K562 (cell line): ENCODE measurements around the gene ZGLP1. TPM values are rescaled to one million over a fixed set of nuclear protein-coding genes. Genes with fewer than 3 reads are reported as not detected.
A peak's percentile ranks its signal among the peaks of the same experiment; 100 is the strongest.

ENCODE experiments used
- CBFA2T2 ChIP-seq: fragments of 450-650 bp; conservative IDR thresholded peaks from 2 replicates; pipeline ENCODE4 v1.6.1; 2017; ENCODE audit warnings: mild to moderate bottlenecking
- DIDO1 ChIP-seq: fragments of 450-650 bp; IDR thresholded peaks from 2 replicates; pipeline ENCODE4 v1.6.1; 2016; ENCODE audit warnings: low read depth, missing biosample characterization, missing genetic modification characterization
- FOXA3 ChIP-seq, 2 experiments: fragments of 450-650 bp in 1 of 2; sonication (generic) in 1 of 2; formaldehyde crosslinking; IDR thresholded peaks in 1 of 2; conservative IDR thresholded peaks in 1 of 2; 2 replicates each; pipeline versions ENCODE4 v1.4.0 to v1.8.0; 2020 to 2022; ENCODE audit warnings: mild to moderate bottlenecking in 2 of 2, missing genetic modification reagents in 1 of 2
- HLTF ChIP-seq: fragments of 450-650 bp; IDR thresholded peaks from 2 replicates; pipeline ENCODE4 v1.6.1; 2016
- HMGXB4 ChIP-seq: sonication (generic); formaldehyde crosslinking; IDR thresholded peaks from 2 replicates; pipeline ENCODE4 v1.8.1; 2023; ENCODE audit warnings: mild to moderate bottlenecking, missing genetic modification reagents
- HNRNPUL1 ChIP-seq: fragments of 200-400 bp; formaldehyde crosslinking; IDR thresholded peaks from 2 replicates; pipeline ENCODE4 v1.6.1; 2017; ENCODE audit warnings: low read length
- JUND ChIP-seq, 2 experiments: IDR thresholded peaks; 2 replicates in 1 of 2; 3 replicates in 1 of 2; pipeline ENCODE4 v1.6.1; 2011; ENCODE audit warnings: borderline replicate concordance in 2 of 2, low read depth in 2 of 2, low read length in 2 of 2, improper control_type of control experiment in 1 of 2, missing biosample characterization in 1 of 2, missing genetic modification characterization in 1 of 2, missing genetic modification reagents in 1 of 2
- KAT7 ChIP-seq: sonication (generic); formaldehyde crosslinking; IDR thresholded peaks from 2 replicates; pipeline ENCODE4 v1.8.0; 2022; ENCODE audit warnings: missing genetic modification reagents, mild to moderate bottlenecking, borderline replicate concordance
- MBD2 ChIP-seq: sonication (generic); IDR thresholded peaks from 2 replicates; pipeline ENCODE4 v1.6.1; 2016; ENCODE audit warnings: low read depth, borderline replicate concordance
- POLR2AphosphoS5 ChIP-seq: IDR thresholded peaks from 2 replicates; pipeline ENCODE4 v1.6.1; 2011; ENCODE audit warnings: mild to moderate bottlenecking, low read depth, low read length, moderate library complexity; ENCODE audit not compliant: control insufficient read depth, insufficient read depth
- POLR2G ChIP-seq: fragments of 200-400 bp; formaldehyde crosslinking; IDR thresholded peaks from 2 replicates; pipeline ENCODE4 v1.6.1; 2017; ENCODE audit warnings: low read depth, mild to moderate bottlenecking, antibody characterized with exemption, low read length, moderate library complexity
- SAP30 ChIP-seq: fragments of 200-600 bp; sonication (generic); IDR thresholded peaks from 2 replicates; pipeline ENCODE4 v1.6.1; 2012; ENCODE audit warnings: borderline replicate concordance, low read depth, mild to moderate bottlenecking, moderate library complexity, low read length, control low read depth, inconsistent platforms; ENCODE audit not compliant: insufficient read depth, poor library complexity, severe bottlenecking
- THRA ChIP-seq: fragments of 450-650 bp; IDR thresholded peaks from 2 replicates; pipeline ENCODE4 v1.6.1; 2017; ENCODE audit warnings: mild to moderate bottlenecking, moderate library complexity
- ZNF282 ChIP-seq: sonication (generic); formaldehyde crosslinking; IDR thresholded peaks from 2 replicates; pipeline ENCODE4 v1.8.1; 2023; ENCODE audit warnings: missing genetic modification reagents
- ZNF830 ChIP-seq: fragments of 250-450 bp; sonication (Bioruptor Pico); IDR thresholded peaks from 2 replicates; pipeline ENCODE4 v1.5.0; 2021; ENCODE audit warnings: mild to moderate bottlenecking
- ZSCAN29 ChIP-seq: fragments of 450-650 bp; IDR thresholded peaks from 2 replicates; pipeline ENCODE4 v1.6.1; 2017
- polyA plus RNA-seq, 8 experiments: library from polyadenylated mRNA; depleted of rRNA in 4 of 8; stranded (reverse) in 5 of 8; unstranded in 3 of 8; fragments of >200 nt; fragmentation: Nextera tagmentation in 2 of 8; fragmentation: Illumina TruSeq in 1 of 8; extraction: Ambion mirVana in 2 of 8; extraction: Trizol in 1 of 8; gene quantifications; 2 replicates each; pipeline versions ENCODE4 v1.2.1 to v1.2.3, GENCODE V29; 2011 to 2014; ENCODE audit warnings: inconsistent platforms in 1 of 8, missing spikeins in 1 of 8
- total RNA-seq, 7 experiments: library from RNA; depleted of rRNA in 6 of 7; stranded (reverse); fragments of >200 nt in 6 of 7; fragmentation: Illumina TruSeq in 2 of 7; extraction: Trizol in 2 of 7; gene quantifications; 2 replicates each; pipeline versions ENCODE4 v1.2.1 to v1.2.3, GENCODE V29; 2011 to 2021; ENCODE audit warnings: low replicate concordance in 1 of 7
- TF ChIP-seq, protein P1 (sequence below): sonication (generic); formaldehyde crosslinking; IDR thresholded peaks from 2 replicates; pipeline ENCODE4 v1.8.0; 2022; ENCODE audit warnings: missing genetic modification reagents, mild to moderate bottlenecking, moderate library complexity, borderline replicate concordance
- TF ChIP-seq, protein P2 (sequence below): fragments of 450-650 bp; formaldehyde crosslinking; IDR thresholded peaks from 2 replicates; pipeline ENCODE4 v1.4.0; 2020; ENCODE audit warnings: mild to moderate bottlenecking, mixed read lengths
- TF ChIP-seq, protein P3 (sequence below), 3 experiments: fragments of 200-800 bp in 1 of 3; sonication (Bioruptor generic) in 1 of 3; sonication (generic) in 1 of 3; formaldehyde crosslinking in 1 of 3; IDR thresholded peaks; 2 replicates each; pipeline versions ENCODE4 v1.6.1 to v1.8.0; 2016 to 2022; ENCODE audit warnings: mild to moderate bottlenecking in 2 of 3, missing compliant biosample characterization in 2 of 3, missing genetic modification characterization in 2 of 3, missing genetic modification reagents in 1 of 3

Gene ZGLP1
- total and polyA plus RNA-seq, 9 of the 15 experiments (the other 6 are each of a cell fraction or from before 2014, with no cell fraction given), result 0.24 to 4.5 (median 2.2) TPM

DNA sequence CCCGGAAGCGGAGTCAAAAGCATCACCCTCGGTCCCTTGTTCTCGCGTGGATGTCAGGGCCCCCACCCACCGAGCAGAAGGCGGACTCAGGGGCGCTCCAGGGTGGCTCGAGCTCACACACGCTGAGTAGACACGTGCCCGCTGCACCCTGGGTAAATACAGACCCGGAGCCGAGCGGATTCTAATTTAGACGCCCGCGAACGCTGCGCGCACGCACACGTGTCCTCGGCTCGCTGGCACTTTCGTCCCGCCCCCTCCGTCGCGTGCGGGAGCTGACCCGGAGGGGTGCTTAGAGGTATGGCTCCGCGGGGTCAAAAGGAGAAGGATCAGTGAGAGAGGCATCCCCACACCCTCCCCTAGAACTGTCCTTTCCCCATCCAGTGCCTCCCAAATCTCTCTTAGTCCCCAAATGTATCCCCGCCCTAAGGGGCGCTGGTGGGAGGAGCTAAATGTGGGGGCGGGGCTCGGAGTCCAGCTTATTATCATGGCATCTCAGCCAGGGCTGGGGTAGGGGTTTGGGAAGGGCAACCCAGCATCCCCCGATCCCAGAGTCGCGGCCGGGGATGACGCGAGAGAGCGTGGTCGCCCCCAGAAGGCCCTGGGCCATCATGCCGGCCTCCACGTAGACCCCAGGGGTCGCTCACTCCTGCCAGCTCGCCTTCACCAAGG is 20.3 kb downstream of the ZGLP1 start (continued):
- no peak for TF ChIP-seq THRA
- 0 out of 2 replicates have a peak, but pooled peaks have one; percentile 22 for TF ChIP-seq MBD2
- no peak for TF ChIP-seq HNRNPUL1
- TF ChIP-seq, protein P1, sequence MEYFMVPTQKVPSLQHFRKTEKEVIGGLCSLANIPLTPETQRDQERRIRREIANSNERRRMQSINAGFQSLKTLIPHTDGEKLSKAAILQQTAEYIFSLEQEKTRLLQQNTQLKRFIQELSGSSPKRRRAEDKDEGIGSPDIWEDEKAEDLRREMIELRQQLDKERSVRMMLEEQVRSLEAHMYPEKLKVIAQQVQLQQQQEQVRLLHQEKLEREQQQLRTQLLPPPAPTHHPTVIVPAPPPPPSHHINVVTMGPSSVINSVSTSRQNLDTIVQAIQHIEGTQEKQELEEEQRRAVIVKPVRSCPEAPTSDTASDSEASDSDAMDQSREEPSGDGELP (CRISPR knock-in tag), result peak; percentile 70; the same call in 1 of the 2 replicates
- no peak; the same call in 1 of the 2 replicates for TF ChIP-seq ZNF282 (CRISPR knock-in tag)
- TF ChIP-seq KAT7 (CRISPR knock-in tag), result 0 out of 2 replicates have a peak, but pooled peaks have one; percentile 6
- peak; percentile 3; the same call in 1 of the 2 replicates for TF ChIP-seq JUND (IDR thresholded peaks at IDR 0.05; ENCODE audit: borderline replicate concordance, low read depth, low read length)
- TF ChIP-seq JUND (tag; IDR thresholded peaks at IDR 0.05; ENCODE audit: borderline replicate concordance, low read depth, low read length), result no peak
- peak; percentile 39; the same call in 1 of the 2 replicates for TF ChIP-seq ZNF830 (CRISPR knock-in tag)
- TF ChIP-seq DIDO1, result 0 out of 2 replicates have a peak, but pooled peaks have one; percentile 49
- peak; percentile 61 for TF ChIP-seq POLR2AphosphoS5
- peak; percentile 96 for TF ChIP-seq SAP30
- peak; percentile 80 for TF ChIP-seq POLR2G
- TF ChIP-seq FOXA3 (CRISPR knock-in tag; conservative IDR thresholded peaks at IDR 0.05 in 1 of 2, IDR thresholded peaks at IDR 0.05 in 1 of 2), result peak; percentile 37 to 79; a peak in 2 of 4 replicates
- TF ChIP-seq, protein P2, sequence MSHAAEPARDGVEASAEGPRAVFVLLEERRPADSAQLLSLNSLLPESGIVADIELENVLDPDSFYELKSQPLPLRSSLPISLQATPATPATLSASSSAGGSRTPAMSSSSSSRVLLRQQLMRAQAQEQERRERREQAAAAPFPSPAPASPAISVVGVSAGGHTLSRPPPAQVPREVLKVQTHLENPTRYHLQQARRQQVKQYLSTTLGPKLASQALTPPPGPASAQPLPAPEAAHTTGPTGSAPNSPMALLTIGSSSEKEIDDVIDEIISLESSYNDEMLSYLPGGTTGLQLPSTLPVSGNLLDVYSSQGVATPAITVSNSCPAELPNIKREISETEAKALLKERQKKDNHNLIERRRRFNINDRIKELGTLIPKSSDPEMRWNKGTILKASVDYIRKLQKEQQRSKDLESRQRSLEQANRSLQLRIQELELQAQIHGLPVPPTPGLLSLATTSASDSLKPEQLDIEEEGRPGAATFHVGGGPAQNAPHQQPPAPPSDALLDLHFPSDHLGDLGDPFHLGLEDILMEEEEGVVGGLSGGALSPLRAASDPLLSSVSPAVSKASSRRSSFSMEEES (CRISPR knock-in tag), result peak; percentile 19
- peak; percentile 68; the same call in 1 of the 2 replicates for TF ChIP-seq ZSCAN29
- no peak for TF ChIP-seq CBFA2T2
- TF ChIP-seq, protein P3, sequence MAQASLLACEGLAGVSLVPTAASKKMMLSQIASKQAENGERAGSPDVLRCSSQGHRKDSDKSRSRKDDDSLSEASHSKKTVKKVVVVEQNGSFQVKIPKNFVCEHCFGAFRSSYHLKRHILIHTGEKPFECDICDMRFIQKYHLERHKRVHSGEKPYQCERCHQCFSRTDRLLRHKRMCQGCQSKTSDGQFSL (CRISPR knock-in tag; IDR thresholded peaks at IDR 0.05), result peak; percentile 86
- TF ChIP-seq, protein P3 (tag; IDR thresholded peaks at IDR 0.05), result no peak
- TF ChIP-seq HMGXB4 (CRISPR knock-in tag), result peak; percentile 41; the same call in 1 of the 2 replicates
- no peak for TF ChIP-seq HLTF
